NOMO-1 (cell line): Measurements from ENCODE around the gene MYBPC2.

Experiments used
- DNase-seq, 2 experiments: peaks; one replicate each; lab custom pipeline; 2025; ENCODE audit not compliant: unreplicated experiment in 2 of 2; lab: John Stamatoyannopoulos, UW

MYBPC2 gene

GRCh38 chr19:50496189-50497021 is 63.7 kb downstream of the MYBPC2 start:
- no peak for DNase-seq

GRCh38 chr19:50497022-50497405 is 64.3 kb downstream of the MYBPC2 start:
- no peak for DNase-seq

- no peak for DNase-seq
Measured at GRCh38 chr19:50498219-50499056, 65.7 kb downstream of the MYBPC2 start.

- DNase-seq = no peak
Measured at GRCh38 chr19:50500060-50500752, 67.5 kb downstream of the MYBPC2 start.

GRCh38 chr19:50500753-50501151 is 68.1 kb downstream of the MYBPC2 start:
- DNase-seq = no peak

DNA sequence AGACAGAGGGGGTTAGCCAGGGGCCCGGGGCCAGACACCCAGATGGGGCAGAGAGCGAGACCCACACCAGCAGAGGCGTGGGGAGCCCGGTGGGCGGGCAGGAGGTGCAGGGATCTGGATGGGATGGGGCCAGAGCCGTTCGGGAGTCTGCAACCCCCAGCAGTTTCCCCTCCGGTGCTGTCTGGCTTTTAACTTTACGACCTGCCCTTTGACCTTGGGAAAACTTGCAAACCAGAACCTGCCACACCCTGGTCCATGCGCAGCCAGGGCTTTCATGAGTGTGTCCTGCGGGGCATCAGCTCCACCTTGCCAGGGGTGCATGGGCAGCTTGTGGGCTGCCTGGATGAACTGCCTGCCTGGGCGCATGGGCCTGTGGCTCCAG is 68.5 kb downstream of the MYBPC2 start:
- no peak for DNase-seq

DNA sequence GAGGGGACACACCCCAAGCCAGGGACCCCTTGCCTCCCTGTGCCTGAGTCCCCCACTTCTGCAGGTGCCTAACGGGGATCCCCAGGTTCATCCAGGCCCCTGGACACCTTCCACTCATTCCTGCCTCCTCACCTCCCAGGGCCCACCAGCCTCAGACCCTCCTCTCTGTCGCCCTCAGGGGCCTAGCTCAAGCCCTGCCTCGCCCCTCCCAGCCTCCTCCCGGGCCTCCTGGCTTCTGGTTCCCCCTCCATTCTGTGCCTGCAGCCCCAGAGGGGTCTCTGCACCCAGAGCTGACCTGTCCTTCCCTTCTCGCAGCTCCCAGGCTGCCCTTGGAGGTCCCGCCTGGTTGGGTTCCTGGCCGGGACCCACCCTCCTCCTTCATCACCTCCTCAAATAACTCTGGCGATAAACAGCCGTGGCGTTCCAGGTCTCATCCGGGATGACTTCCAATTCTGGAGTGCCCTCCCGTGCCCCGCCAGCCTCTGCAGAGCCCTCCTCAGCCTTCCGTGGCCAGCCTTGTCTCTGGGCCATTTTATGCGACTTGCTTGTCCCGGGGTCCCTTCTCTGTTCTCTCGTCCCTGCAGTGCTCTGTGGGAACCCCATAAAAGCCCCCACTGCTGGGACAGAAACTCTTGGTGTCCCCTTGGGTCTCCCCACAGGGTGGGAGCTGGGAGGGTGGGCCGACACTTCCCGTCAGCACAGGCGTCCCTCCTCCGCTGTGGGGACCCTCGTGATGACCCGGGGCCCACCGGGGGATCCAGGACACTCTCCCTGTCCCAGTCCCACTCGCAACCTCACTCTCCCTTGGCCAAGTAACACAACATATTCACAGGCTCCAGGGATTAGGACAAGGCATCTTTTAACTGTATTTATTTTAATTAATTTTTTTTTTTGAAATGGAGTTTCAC is 69.1 kb downstream of the MYBPC2 start:
- DNase-seq = no peak

DNA sequence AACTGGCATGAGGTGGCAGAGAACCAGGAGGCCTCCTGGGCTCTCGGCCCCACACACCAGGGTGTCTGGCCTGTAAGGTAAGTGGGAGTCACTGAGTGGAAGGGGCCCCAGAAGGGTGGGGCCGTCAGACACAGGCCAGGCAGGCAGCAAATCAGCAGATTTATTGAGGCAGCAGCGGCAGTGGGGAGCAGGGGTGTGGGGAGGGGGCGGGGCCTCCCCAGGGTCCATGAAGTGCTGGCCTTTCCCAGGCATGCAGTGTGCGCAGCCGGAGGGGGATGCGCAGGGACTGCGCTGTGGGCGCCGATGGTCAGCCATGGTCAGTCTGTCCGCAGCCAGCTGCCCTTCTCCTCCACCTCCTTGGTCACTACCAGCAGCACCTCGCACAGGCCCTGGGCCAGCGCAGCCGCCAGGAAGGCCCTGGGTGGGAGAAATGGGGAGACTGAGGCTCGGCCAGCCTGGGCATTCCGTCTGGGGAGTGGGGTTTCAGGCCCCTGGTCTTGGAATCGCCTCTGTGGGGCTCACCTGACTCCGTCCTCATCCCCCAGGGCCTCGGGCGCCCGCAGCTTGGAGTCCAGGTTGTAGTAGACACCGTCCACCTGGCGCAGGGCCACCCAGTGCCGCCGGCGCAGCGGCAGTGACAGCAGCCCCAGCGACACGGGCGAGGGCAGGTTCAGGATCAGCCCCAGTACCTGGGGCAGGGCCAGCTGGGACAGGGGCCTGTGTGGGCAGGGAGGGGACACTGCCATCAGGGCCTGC is 73.3 kb downstream of the MYBPC2 start:
- no peak for DNase-seq

GRCh38 chr19:50506700-50507099 is 74.0 kb downstream of the MYBPC2 start:
- DNase-seq = no peak

DNA sequence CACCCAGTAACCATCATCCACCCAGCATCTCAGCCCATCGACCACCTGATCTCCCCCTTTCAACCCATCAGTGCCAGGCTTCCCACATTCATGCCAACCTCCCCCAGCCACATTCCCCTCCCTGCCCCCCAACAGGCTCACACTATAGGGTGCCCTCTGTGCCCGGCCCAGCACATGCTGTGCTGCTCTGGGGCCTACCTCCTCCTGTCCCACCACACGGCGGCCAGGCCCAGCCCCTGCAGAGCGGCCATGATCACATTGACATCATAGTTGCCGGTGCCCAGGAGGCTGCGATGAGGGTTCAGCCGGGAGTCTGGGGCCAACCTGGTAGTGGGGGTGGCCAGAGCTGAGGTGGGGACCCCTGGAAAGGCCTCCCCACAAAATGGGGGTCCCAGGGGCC is 74.7 kb downstream of the MYBPC2 start:
- no peak for DNase-seq

DNA sequence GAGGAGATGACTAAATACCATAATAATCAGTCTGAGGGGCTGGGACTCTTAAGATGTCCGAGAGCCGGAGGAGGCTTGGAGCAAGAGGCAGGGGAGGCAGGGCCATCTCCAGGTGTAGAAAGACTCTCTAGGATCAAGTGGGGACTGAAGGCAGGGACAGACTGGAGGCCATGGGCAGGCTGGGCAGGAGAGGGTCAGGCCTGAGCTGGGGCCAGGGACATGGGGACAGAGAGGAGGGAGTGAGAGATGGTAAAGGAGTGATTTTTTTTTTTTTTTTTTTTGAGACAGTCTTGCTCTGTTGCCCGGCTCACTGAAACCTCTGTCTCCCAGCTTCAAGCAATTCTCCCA is 76.1 kb downstream of the MYBPC2 start:
- no peak for DNase-seq

DNA sequence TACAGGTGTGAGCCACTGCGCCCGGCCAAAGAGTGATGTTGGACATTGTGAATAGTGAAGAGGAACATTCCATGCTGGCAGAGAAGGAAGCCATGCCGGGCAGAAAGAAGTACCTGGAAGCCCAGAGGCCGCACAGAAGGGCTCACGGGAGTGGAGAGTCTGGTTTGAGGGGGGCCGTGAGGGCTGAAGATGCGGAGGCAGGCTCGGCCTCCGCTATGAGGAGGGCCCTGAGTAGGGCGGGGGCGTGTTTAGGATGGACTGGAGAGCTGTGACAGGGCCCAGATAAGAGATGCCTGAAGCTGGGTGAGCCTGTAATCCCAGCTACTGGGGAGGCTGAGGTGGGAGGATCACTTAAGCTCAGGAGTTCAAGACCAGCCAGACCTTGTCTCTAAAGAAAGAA is 76.7 kb downstream of the MYBPC2 start:
- no peak for DNase-seq

- DNase-seq = no peak
Measured at GRCh38 chr19:50510121-50510670, 77.5 kb downstream of the MYBPC2 start.

GRCh38 chr19:50510700-50511068 is 78.0 kb downstream of the MYBPC2 start:
- no peak for DNase-seq

GRCh38 chr19:50511069-50511822 is 78.6 kb downstream of the MYBPC2 start, which contains the start of gene JOSD2:
JOSD2 (minus strand) TSS chr19:50511191; CDS start chr19:50510431, 760 bp downstream.
- peak; percentile 99 to 100 for DNase-seq

- no peak for DNase-seq
Measured at GRCh38 chr19:50512112-50512998, 79.7 kb downstream of the MYBPC2 start.

DNA sequence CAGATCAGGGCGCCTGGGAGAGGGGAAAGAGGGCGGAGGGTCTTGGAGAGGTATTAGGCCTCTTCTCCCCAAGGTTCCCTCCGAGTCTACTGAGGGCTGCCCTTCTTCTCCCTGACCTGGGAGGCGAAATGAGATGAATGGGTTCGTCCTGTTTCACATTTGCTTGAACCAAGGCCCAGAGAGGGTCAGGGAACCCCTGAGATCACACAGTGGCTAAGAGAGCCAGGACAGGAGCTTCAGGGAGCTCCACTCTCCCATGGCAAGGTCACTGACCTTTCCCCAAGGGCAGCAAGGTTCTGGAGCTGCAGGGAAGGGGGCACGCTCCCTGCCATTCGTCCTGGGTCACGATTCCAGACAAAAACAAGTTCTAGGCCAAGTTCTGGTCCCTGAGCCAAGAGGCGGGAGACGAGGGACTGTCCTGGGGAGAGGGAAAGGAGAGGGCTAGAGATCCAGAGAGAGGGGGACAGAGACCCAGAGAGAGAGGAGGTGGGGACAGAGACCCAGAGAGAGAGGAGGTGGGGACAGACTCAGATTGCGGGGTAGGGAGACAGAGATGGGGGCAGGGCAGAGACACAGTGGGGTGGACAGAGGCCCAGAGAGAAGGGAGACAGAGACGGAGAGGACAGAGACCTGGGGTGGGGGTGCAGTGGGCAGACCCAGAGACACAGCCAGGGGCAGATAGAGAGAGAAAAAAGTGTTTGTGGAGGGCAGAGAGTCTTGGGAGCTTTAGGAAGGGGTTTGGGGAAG is 80.5 kb downstream of the MYBPC2 start:
- no peak for DNase-seq
